Endothelial cell of umbilical vein (primary cell): ENCODE results near the gene D2HGDH. TPM values are rescaled to one million over a fixed set of nuclear protein-coding genes. Genes with fewer than 3 reads are reported as not detected.

Experiments used
- BruUV-seq: library from RNA; stranded (reverse); fragments of 400-500 nt; replicated peaks from 2 replicates; lab custom pipeline; 2021; lab: Mats Ljungman, UMichigan
- CTCF ChIA-PET: fragments of 300-600, 350-600 bp; sonication (Branson Sonifier 250); formaldehyde crosslinking; loops from one replicate; lab custom pipeline; 2021; ENCODE audit warnings: antibody characterized with exemption, inconsistent platforms; lab: Charles Lee
- POLR2A ChIA-PET: fragments of 300-600, 350-600 bp; sonication (Branson Sonifier 250); formaldehyde crosslinking; loops from one replicate; lab custom pipeline; 2021; ENCODE audit warnings: antibody characterized with exemption, inconsistent platforms; lab: Charles Lee
- DNase-seq: peaks from one replicate; pipeline ENCODE4 v3.0.0-alpha.2; 2011; ENCODE audit warnings: low read depth, low spot score
- FAIRE-seq: peaks from 2 replicates; lab custom pipeline; 2011; peaks lifted over from hg19 to GRCh38; lab: Jason Lieb, UNC
- H2AFZ ChIP-seq: 2 replicates; pipeline ENCODE4 v1.6.0; 2012; ENCODE audit warnings: low read depth, low read length, control low read depth, inconsistent platforms
- H3K27ac ChIP-seq: 2 replicates; pipeline ENCODE4 v1.5.1; 2011; ENCODE audit warnings: low read depth, mild to moderate bottlenecking, control low read depth, low read length, moderate library complexity; ENCODE audit not compliant: insufficient read depth
- H3K27me3 ChIP-seq, 2 experiments: 2 replicates each; pipeline versions ENCODE4 v1.6.0 to v1.6.1; 2011; ENCODE audit warnings: low read length in 2 of 2, mixed read lengths in 1 of 2; ENCODE audit not compliant: control insufficient read depth in 2 of 2, insufficient read depth in 2 of 2
- H3K36me3 ChIP-seq, 2 experiments: 2 replicates in 1 of 2; 3 replicates in 1 of 2; pipeline ENCODE4 v1.5.1; 2011; ENCODE audit warnings: low read length in 2 of 2, mild to moderate bottlenecking in 1 of 2, moderate library complexity in 1 of 2; ENCODE audit not compliant: control insufficient read depth in 2 of 2, insufficient read depth in 2 of 2; ENCODE audit errors: extremely low read depth in 1 of 2
- H3K4me1 ChIP-seq: 3 replicates; pipeline ENCODE4 v1.5.1; 2011; ENCODE audit warnings: mild to moderate bottlenecking, low read length; ENCODE audit not compliant: control insufficient read depth, insufficient read depth; ENCODE audit errors: extremely low read depth
- H3K4me2 ChIP-seq: 2 replicates; pipeline ENCODE4 v1.6.1; 2011; ENCODE audit warnings: low read length, control low read depth, mixed read lengths; ENCODE audit not compliant: insufficient read depth
- H3K4me3 ChIP-seq, 3 experiments: fragments of 200-600 bp in 1 of 3; sonication (generic), shearing (Covaris generic) in 1 of 3; replicated peaks in 1 of 3; 2 replicates each; pipeline ENCODE4 v1.5.1; 2011 to 2016; ENCODE audit warnings: control low read depth in 3 of 3, low read length in 3 of 3, mild to moderate bottlenecking in 2 of 3, inconsistent platforms in 1 of 3, low read depth in 1 of 3, moderate library complexity in 1 of 3; ENCODE audit not compliant: insufficient read depth in 1 of 3
- H3K79me2 ChIP-seq: 2 replicates; pipeline ENCODE4 v1.6.0; 2012; ENCODE audit warnings: low read length, inconsistent platforms; ENCODE audit not compliant: control insufficient read depth, insufficient read depth
- H3K9ac ChIP-seq: replicated peaks from 2 replicates; pipeline ENCODE3; 2011; ENCODE audit warnings: low read length, control low read depth; ENCODE audit not compliant: insufficient read depth; ENCODE audit errors: extremely low read depth
- H3K9me1 ChIP-seq: replicated peaks from 3 replicates; pipeline ENCODE4 v1.6.0; 2011; ENCODE audit warnings: mild to moderate bottlenecking, low read length; ENCODE audit not compliant: control insufficient read depth, insufficient read depth; ENCODE audit errors: extremely low read depth
- H3K9me3 ChIP-seq: replicated peaks from 2 replicates; pipeline ENCODE4 v1.5.1; 2012; ENCODE audit warnings: low read length, inconsistent platforms; ENCODE audit not compliant: control insufficient read depth, insufficient read depth
- H4K20me1 ChIP-seq: replicated peaks from 2 replicates; pipeline ENCODE3; 2011; ENCODE audit warnings: mild to moderate bottlenecking, low read length; ENCODE audit not compliant: control insufficient read depth, insufficient read depth; ENCODE audit errors: extremely low read depth
- CTCF ChIP-seq, 2 donors: IDR thresholded peaks; 1 replicate in 1 of 2; 2 replicates in 1 of 2; pipeline ENCODE4 v1.5.1; 2011; ENCODE audit warnings: low read length in 2 of 2, mild to moderate bottlenecking in 2 of 2, moderate library complexity in 2 of 2, control low read depth in 1 of 2, inconsistent platforms in 1 of 2, low read depth in 1 of 2; ENCODE audit not compliant: insufficient read depth in 1 of 2; ENCODE audit errors: extremely low read depth in 1 of 2
- EZH2 ChIP-seq: IDR thresholded peaks from 2 replicates; pipeline ENCODE4 v1.6.1; 2012; ENCODE audit warnings: borderline replicate concordance, low read depth, mild to moderate bottlenecking, moderate library complexity, low read length, inconsistent platforms; ENCODE audit not compliant: severe bottlenecking
- FOS ChIP-seq: IDR thresholded peaks from 2 replicates; pipeline ENCODE4 v1.6.1; 2011; ENCODE audit warnings: mild to moderate bottlenecking, low read length, moderate library complexity, borderline replicate concordance; ENCODE audit not compliant: insufficient read depth
- GATA2 ChIP-seq: IDR thresholded peaks from 2 replicates; pipeline ENCODE4 v1.7.0; 2011; ENCODE audit warnings: low read depth, mild to moderate bottlenecking, moderate library complexity, mixed read lengths, low read length; ENCODE audit not compliant: insufficient read length, insufficient read depth
- JUN ChIP-seq: IDR thresholded peaks from 2 replicates; pipeline ENCODE4 v1.6.1; 2011; ENCODE audit warnings: borderline replicate concordance, low read depth; ENCODE audit not compliant: insufficient read length, insufficient read depth
- MAX ChIP-seq: IDR thresholded peaks from 2 replicates; pipeline ENCODE4 v1.6.1; 2011; ENCODE audit not compliant: insufficient read depth, insufficient read length
- MYC ChIP-seq: IDR thresholded peaks from one replicate; pipeline ENCODE4 v1.6.1; 2011; ENCODE audit warnings: mild to moderate bottlenecking, low read depth, low read length
- POLR2A ChIP-seq: IDR thresholded peaks from 2 replicates; pipeline ENCODE4 v1.6.1; 2012; ENCODE audit warnings: low read depth, mild to moderate bottlenecking, control low read depth, low read length
- POLR2AphosphoS5 ChIP-seq: IDR thresholded peaks from 2 replicates; pipeline ENCODE4 v1.6.1; 2012; ENCODE audit warnings: low read depth, mild to moderate bottlenecking, control low read depth, low read length, moderate library complexity; ENCODE audit not compliant: insufficient read depth
- dilution Hi-C: fragments of 300-500 bp; cut with MboI; formaldehyde crosslinking; loops from one replicate; pipeline ENCODE4 v1.15.0; 2019; ENCODE audit warnings: low sequenced_read_pairs; ENCODE audit not compliant: extremely low pct_ligation_motif_present
- intact Hi-C: fragments of 100-400 bp; cut with micrococcal nuclease; formaldehyde crosslinking; loops from one replicate; pipeline ENCODE4 v1.10.0; 2022
- polyA plus RNA-seq, 4 experiments: library from polyadenylated mRNA; depleted of rRNA in 3 of 4; stranded (reverse) in 3 of 4; unstranded in 1 of 4; fragments of >200 nt; gene quantifications; 2 replicates each; pipeline versions ENCODE4 v1.2.1 to v1.2.3, GENCODE V29; 2011 to 2012; ENCODE audit warnings: missing spikeins in 1 of 4
- total RNA-seq: library from RNA; stranded (reverse); gene quantifications from 2 replicates; pipeline ENCODE4 v1.2.3, GENCODE V29; 2021

D2HGDH gene
- total and polyA plus RNA-seq, 2 donors (not counting 3 experiments of a cell fraction or from before 2014, with no cell fraction given) = 22.3 TPM

GRCh38 chr2:241809383-241810306, 75.2 kb downstream of the D2HGDH start:
- dilution Hi-C loops (no loop called here), intact Hi-C loops (no loop called here)
- Histone ChIP-seq H3K27ac (no peak overlapping the region), H3K79me2 (no peaks in the 10 kb centered on the region), H3K4me1 (peaks cover 3% of the 10 kb centered on the region), H4K20me1 (no peaks in the 10 kb centered on the region), H3K9me1 (no peaks in the 10 kb centered on the region), H3K9me3 (no peaks in the 10 kb centered on the region), H3K9ac (no peak overlapping the region), H2AFZ (no peak overlapping the region), H3K27me3 (peaks cover 3% of the 10 kb centered on the region in 2 experiments), H3K36me3 (no peaks in the 10 kb centered on the region), H3K4me3 (no peak overlapping the region), H3K4me2 (no peak overlapping the region)
- CTCF ChIA-PET = no interaction called here
- BruUV-seq = no TSS peak
- POLR2A ChIA-PET = no interaction called here
- TF ChIP-seq CTCF (IDR thresholded peaks at IDR 0.05; ENCODE audit: extremely low read depth in 1 of 2, insufficient read depth in 1 of 2, low read depth in 1 of 2, low read length in 2 of 2) = no peak
- TF ChIP-seq JUN = no peak
- no peak for TF ChIP-seq POLR2A
- TF ChIP-seq GATA2 = no peak
- TF ChIP-seq MAX = no peak
- no peak for TF ChIP-seq POLR2AphosphoS5
- no peak for TF ChIP-seq EZH2
- TF ChIP-seq MYC = no peak
- TF ChIP-seq FOS = no peak
- no peak for FAIRE-seq
- DNase-seq = no peak
